Measurements from ENCODE around the gene TRIM63. TPM values are rescaled to one million over a fixed set of nuclear protein-coding genes. Genes with fewer than 3 reads are reported as not detected.

Gene TRIM63
- total and polyA plus RNA-seq, 9 of the 15 experiments (the other 6 are each of a cell fraction or from before 2014, with no cell fraction given): 0.08 to 0.57 (median 0.36) TPM

- TF ChIP-seq, protein P1, sequence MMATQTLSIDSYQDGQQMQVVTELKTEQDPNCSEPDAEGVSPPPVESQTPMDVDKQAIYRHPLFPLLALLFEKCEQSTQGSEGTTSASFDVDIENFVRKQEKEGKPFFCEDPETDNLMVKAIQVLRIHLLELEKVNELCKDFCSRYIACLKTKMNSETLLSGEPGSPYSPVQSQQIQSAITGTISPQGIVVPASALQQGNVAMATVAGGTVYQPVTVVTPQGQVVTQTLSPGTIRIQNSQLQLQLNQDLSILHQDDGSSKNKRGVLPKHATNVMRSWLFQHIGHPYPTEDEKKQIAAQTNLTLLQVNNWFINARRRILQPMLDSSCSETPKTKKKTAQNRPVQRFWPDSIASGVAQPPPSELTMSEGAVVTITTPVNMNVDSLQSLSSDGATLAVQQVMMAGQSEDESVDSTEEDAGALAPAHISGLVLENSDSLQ (IDR thresholded peaks at IDR 0.05): no peak
- no peak for TF ChIP-seq CC2D1A (IDR thresholded peaks at IDR 0.05)
- peak; percentile 90 for TF ChIP-seq USF1 (CRISPR knock-in tag; IDR thresholded peaks at IDR 0.05)
- TF ChIP-seq, protein P2, sequence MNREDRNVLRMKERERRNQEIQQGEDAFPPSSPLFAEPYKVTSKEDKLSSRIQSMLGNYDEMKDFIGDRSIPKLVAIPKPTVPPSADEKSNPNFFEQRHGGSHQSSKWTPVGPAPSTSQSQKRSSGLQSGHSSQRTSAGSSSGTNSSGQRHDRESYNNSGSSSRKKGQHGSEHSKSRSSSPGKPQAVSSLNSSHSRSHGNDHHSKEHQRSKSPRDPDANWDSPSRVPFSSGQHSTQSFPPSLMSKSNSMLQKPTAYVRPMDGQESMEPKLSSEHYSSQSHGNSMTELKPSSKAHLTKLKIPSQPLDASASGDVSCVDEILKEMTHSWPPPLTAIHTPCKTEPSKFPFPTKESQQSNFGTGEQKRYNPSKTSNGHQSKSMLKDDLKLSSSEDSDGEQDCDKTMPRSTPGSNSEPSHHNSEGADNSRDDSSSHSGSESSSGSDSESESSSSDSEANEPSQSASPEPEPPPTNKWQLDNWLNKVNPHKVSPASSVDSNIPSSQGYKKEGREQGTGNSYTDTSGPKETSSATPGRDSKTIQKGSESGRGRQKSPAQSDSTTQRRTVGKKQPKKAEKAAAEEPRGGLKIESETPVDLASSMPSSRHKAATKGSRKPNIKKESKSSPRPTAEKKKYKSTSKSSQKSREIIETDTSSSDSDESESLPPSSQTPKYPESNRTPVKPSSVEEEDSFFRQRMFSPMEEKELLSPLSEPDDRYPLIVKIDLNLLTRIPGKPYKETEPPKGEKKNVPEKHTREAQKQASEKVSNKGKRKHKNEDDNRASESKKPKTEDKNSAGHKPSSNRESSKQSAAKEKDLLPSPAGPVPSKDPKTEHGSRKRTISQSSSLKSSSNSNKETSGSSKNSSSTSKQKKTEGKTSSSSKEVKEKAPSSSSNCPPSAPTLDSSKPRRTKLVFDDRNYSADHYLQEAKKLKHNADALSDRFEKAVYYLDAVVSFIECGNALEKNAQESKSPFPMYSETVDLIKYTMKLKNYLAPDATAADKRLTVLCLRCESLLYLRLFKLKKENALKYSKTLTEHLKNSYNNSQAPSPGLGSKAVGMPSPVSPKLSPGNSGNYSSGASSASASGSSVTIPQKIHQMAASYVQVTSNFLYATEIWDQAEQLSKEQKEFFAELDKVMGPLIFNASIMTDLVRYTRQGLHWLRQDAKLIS (CRISPR knock-in tag; IDR thresholded peaks at IDR 0.05): no peak
- TF ChIP-seq, protein P3, sequence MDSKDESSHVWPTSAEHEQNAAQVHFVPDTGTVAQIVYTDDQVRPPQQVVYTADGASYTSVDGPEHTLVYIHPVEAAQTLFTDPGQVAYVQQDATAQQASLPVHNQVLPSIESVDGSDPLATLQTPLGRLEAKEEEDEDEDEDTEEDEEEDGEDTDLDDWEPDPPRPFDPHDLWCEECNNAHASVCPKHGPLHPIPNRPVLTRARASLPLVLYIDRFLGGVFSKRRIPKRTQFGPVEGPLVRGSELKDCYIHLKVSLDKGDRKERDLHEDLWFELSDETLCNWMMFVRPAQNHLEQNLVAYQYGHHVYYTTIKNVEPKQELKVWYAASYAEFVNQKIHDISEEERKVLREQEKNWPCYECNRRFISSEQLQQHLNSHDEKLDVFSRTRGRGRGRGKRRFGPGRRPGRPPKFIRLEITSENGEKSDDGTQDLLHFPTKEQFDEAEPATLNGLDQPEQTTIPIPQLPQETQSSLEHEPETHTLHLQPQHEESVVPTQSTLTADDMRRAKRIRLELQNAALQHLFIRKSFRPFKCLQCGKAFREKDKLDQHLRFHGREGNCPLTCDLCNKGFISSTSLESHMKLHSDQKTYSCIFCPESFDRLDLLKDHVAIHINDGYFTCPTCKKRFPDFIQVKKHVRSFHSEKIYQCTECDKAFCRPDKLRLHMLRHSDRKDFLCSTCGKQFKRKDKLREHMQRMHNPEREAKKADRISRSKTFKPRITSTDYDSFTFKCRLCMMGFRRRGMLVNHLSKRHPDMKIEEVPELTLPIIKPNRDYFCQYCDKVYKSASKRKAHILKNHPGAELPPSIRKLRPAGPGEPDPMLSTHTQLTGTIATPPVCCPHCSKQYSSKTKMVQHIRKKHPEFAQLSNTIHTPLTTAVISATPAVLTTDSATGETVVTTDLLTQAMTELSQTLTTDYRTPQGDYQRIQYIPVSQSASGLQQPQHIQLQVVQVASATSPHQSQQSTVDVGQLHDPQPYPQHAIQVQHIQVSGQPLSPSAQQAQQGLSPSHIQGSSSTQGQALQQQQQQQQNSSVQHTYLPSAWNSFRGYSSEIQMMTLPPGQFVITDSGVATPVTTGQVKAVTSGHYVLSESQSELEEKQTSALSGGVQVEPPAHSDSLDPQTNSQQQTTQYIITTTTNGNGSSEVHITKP (IDR thresholded peaks at IDR 0.05; ENCODE audit: partially characterized antibody): no peak
- no peak for TF ChIP-seq JUN (IDR thresholded peaks at IDR 0.05; ENCODE audit: borderline replicate concordance, low read depth, low read length)
- no peak for TF ChIP-seq JUN (CRISPR knock-in tag; IDR thresholded peaks at IDR 0.05; ENCODE audit: borderline replicate concordance)
- TF ChIP-seq TEAD1 (CRISPR knock-in tag; IDR thresholded peaks at IDR 0.05): peak in 1 of 2 experiments; percentile 92; a peak in 2 of 4 replicates
- TF ChIP-seq, protein P4, sequence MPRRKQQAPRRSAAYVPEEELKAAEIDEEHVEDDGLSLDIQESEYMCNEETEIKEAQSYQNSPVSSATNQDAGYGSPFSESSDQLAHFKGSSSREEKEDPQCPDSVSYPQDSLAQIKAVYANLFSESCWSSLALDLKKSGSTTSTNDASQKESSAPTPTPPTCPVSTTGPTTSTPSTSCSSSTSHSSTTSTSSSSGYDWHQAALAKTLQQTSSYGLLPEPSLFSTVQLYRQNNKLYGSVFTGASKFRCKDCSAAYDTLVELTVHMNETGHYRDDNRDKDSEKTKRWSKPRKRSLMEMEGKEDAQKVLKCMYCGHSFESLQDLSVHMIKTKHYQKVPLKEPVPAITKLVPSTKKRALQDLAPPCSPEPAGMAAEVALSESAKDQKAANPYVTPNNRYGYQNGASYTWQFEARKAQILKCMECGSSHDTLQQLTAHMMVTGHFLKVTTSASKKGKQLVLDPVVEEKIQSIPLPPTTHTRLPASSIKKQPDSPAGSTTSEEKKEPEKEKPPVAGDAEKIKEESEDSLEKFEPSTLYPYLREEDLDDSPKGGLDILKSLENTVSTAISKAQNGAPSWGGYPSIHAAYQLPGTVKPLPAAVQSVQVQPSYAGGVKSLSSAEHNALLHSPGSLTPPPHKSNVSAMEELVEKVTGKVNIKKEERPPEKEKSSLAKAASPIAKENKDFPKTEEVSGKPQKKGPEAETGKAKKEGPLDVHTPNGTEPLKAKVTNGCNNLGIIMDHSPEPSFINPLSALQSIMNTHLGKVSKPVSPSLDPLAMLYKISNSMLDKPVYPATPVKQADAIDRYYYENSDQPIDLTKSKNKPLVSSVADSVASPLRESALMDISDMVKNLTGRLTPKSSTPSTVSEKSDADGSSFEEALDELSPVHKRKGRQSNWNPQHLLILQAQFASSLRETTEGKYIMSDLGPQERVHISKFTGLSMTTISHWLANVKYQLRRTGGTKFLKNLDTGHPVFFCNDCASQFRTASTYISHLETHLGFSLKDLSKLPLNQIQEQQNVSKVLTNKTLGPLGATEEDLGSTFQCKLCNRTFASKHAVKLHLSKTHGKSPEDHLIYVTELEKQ (CRISPR knock-in tag; IDR thresholded peaks at IDR 0.05): peak; percentile 65
- TF ChIP-seq ZNF695 (CRISPR knock-in tag; IDR thresholded peaks at IDR 0.05): no peak
- TF ChIP-seq SRSF7 (optimal IDR thresholded peaks at IDR 0.05; ENCODE audit: low read depth, low read length): no peak
- no peak for TF ChIP-seq FOXM1 (IDR thresholded peaks at IDR 0.05; ENCODE audit: low read depth)
- TF ChIP-seq FOXM1 (CRISPR knock-in tag; IDR thresholded peaks at IDR 0.05; ENCODE audit: low read depth): no peak
- TF ChIP-seq MCM7 (IDR thresholded peaks at IDR 0.05): no peak
These were observed 17.7 kb downstream of the TRIM63 start (continued) for GRCh38 chr1:26049531-26050247.
